ENCODE measurements around the gene TMED1. TPM values are rescaled to one million over a fixed set of nuclear protein-coding genes. Genes with fewer than 3 reads are reported as not detected.
A peak's percentile ranks its signal among the peaks of the same experiment; 100 is the strongest.

The TMED1 gene
- total and polyA plus RNA-seq, 2 donors (not counting 3 experiments of a cell fraction or from before 2014, with no cell fraction given) = 31.2 to 60.4 TPM

DNA sequence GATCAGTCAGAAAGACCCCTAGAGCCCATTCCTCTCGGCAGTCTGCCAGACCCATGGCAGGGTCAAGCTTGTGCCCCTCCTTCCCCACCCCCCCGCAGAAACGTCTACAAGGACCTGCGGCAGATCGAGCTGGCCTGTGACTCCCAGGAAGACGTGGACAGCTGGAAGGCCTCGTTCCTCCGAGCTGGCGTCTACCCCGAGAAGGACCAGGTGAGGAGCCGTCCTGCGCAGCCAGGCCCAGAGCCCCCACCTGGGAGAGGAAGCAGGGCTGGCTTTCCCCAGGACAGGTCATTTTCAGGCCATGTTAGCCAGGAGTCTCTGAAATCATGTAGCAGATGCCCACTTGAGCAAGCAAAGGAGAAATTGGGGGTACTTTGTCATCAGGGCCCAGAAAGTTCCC lies 12.3 kb downstream of the TMED1 start:
- CTCF ChIA-PET = interaction anchor here (1.5 kb wide), 1 partner anchor 37 kb away, joined by 3 read pairs; no protein-coding TSS in a partner anchor
- TF ChIP-seq, protein P1, sequence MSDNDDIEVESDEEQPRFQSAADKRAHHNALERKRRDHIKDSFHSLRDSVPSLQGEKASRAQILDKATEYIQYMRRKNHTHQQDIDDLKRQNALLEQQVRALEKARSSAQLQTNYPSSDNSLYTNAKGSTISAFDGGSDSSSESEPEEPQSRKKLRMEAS (IDR thresholded peaks at IDR 0.05; ENCODE audit: insufficient read depth, insufficient read length) = no peak
- TF ChIP-seq EZH2 (IDR thresholded peaks at IDR 0.05; ENCODE audit: borderline replicate concordance, low read depth, low read length, severe bottlenecking) (no peak), POLR2AphosphoS5 (IDR thresholded peaks at IDR 0.05; ENCODE audit: insufficient read depth, low read depth, low read length) (no peak), FOS (IDR thresholded peaks at IDR 0.05; ENCODE audit: borderline replicate concordance, insufficient read depth, low read length) (no peak)
- intact Hi-C loops (cut with micrococcal nuclease) = no loop called here

DNA sequence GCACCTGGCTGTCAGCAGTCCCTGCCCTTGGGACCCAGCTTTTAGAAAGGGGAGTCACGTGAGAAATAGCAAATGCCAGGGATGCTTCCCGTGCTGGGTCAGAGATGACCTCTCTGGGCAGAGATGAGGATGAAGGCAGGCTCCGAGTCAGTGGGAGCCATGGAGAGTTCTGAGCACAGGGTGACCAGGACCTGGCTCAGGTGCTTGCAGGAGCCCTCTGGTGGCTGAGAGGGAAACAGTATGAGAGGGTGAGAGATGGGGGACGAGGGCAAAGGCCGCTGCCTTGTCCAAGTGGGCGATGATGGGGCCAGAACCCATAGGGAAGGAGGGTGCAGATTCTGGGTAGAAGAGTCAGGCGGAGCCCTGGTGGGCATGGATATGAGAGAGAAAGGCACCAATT lies 15.8 kb downstream of the TMED1 start:
- dilution Hi-C loops (cut with MboI; ENCODE audit: extremely low pct_ligation_motif_present, low sequenced_read_pairs) (no loop called here), intact Hi-C loops (cut with micrococcal nuclease) (no loop called here)
- no peak overlapping the region for H3K9ac ChIP-seq (replicated peaks; ENCODE audit: extremely low read depth, insufficient read depth, low read length)
- no TSS peak for BruUV-seq (replicated peaks)
- no peak overlapping the region for H3K4me2 ChIP-seq (ENCODE audit: insufficient read depth, low read length)
- H3K36me3 ChIP-seq (ENCODE audit: control insufficient read depth in 2 of 2, extremely low read depth in 1 of 2, insufficient read depth in 2 of 2, low read length in 2 of 2) = peaks cover 2 to 49% of the 10 kb centered on the region in 2 experiments
- no peaks in the 10 kb centered on the region for H3K9me3 ChIP-seq (replicated peaks; ENCODE audit: control insufficient read depth, insufficient read depth, low read length)
- no peaks in the 10 kb centered on the region for H3K9me1 ChIP-seq (replicated peaks; ENCODE audit: control insufficient read depth, extremely low read depth, insufficient read depth, low read length)
- no peak overlapping the region for H3K4me3 ChIP-seq (replicated peaks in 1 of 3; ENCODE audit: insufficient read depth in 1 of 3, low read depth in 1 of 3, low read length in 3 of 3)
- POLR2A ChIA-PET = no interaction called here
- no peaks in the 10 kb centered on the region for H3K4me1 ChIP-seq (ENCODE audit: control insufficient read depth, extremely low read depth, insufficient read depth, low read length)
- no peaks in the 10 kb centered on the region for H4K20me1 ChIP-seq (replicated peaks; ENCODE audit: control insufficient read depth, extremely low read depth, insufficient read depth, low read length)
- no peak overlapping the region for H2AFZ ChIP-seq (ENCODE audit: low read depth, low read length)
- no peaks in the 10 kb centered on the region for H3K79me2 ChIP-seq (ENCODE audit: control insufficient read depth, insufficient read depth, low read length)
- CTCF ChIA-PET = interaction anchor here (0.9 to 2.5 kb wide), 9 partner anchors 10 to 118 kb away, joined by 3 to 27 read pairs (median 5); partner anchors contain the start of genes CARM1, DNM2 and QTRT1
- H3K27ac ChIP-seq (ENCODE audit: insufficient read depth, low read depth, low read length) = no peak overlapping the region
- FAIRE-seq = no peak
- no peak for DNase-seq (ENCODE audit: low read depth, low spot score)
- no peaks in the 10 kb centered on the region for H3K27me3 ChIP-seq (ENCODE audit: control insufficient read depth in 2 of 2, insufficient read depth in 2 of 2, low read length in 2 of 2)
- TF ChIP-seq, protein P2, sequence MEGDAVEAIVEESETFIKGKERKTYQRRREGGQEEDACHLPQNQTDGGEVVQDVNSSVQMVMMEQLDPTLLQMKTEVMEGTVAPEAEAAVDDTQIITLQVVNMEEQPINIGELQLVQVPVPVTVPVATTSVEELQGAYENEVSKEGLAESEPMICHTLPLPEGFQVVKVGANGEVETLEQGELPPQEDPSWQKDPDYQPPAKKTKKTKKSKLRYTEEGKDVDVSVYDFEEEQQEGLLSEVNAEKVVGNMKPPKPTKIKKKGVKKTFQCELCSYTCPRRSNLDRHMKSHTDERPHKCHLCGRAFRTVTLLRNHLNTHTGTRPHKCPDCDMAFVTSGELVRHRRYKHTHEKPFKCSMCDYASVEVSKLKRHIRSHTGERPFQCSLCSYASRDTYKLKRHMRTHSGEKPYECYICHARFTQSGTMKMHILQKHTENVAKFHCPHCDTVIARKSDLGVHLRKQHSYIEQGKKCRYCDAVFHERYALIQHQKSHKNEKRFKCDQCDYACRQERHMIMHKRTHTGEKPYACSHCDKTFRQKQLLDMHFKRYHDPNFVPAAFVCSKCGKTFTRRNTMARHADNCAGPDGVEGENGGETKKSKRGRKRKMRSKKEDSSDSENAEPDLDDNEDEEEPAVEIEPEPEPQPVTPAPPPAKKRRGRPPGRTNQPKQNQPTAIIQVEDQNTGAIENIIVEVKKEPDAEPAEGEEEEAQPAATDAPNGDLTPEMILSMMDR (IDR thresholded peaks at IDR 0.05; ENCODE audit: extremely low read depth in 1 of 2, insufficient read depth in 1 of 2, low read depth in 1 of 2, low read length in 2 of 2) = peak; percentile 25 to 31
- TF ChIP-seq EZH2 (IDR thresholded peaks at IDR 0.05; ENCODE audit: borderline replicate concordance, low read depth, low read length, severe bottlenecking) = no peak

More for the DNA sequence above, 12.3 kb downstream of the TMED1 start:
- Histone ChIP-seq H3K27ac (ENCODE audit: insufficient read depth, low read depth, low read length) (no peak overlapping the region), H2AFZ (ENCODE audit: low read depth, low read length) (no peak overlapping the region), H3K9me1 (replicated peaks; ENCODE audit: control insufficient read depth, extremely low read depth, insufficient read depth, low read length) (no peaks in the 10 kb centered on the region), H3K9me3 (replicated peaks; ENCODE audit: control insufficient read depth, insufficient read depth, low read length) (no peaks in the 10 kb centered on the region), H3K4me3 (replicated peaks in 1 of 3; ENCODE audit: insufficient read depth in 1 of 3, low read depth in 1 of 3, low read length in 3 of 3) (no peak overlapping the region), H3K9ac (replicated peaks; ENCODE audit: extremely low read depth, insufficient read depth, low read length) (no peak overlapping the region), H3K4me1 (ENCODE audit: control insufficient read depth, extremely low read depth, insufficient read depth, low read length) (no peaks in the 10 kb centered on the region), H3K79me2 (ENCODE audit: control insufficient read depth, insufficient read depth, low read length) (no peaks in the 10 kb centered on the region), H3K4me2 (ENCODE audit: insufficient read depth, low read length) (no peak overlapping the region), H4K20me1 (replicated peaks; ENCODE audit: control insufficient read depth, extremely low read depth, insufficient read depth, low read length) (no peaks in the 10 kb centered on the region), H3K36me3 (ENCODE audit: control insufficient read depth in 2 of 2, extremely low read depth in 1 of 2, insufficient read depth in 2 of 2, low read length in 2 of 2) (peaks cover 5 to 44% of the 10 kb centered on the region in 2 experiments), H3K27me3 (ENCODE audit: control insufficient read depth in 2 of 2, insufficient read depth in 2 of 2, low read length in 2 of 2) (no peaks in the 10 kb centered on the region)
- dilution Hi-C loops (cut with MboI; ENCODE audit: extremely low pct_ligation_motif_present, low sequenced_read_pairs) = no loop called here
- POLR2A ChIA-PET = no interaction called here
- no peak for DNase-seq (ENCODE audit: low read depth, low spot score)
- no TSS peak for BruUV-seq (replicated peaks)
- FAIRE-seq = no peak

All from endothelial cell of umbilical vein (primary cell).